ENCODE measurements around the gene ANKRD9.
A peak's percentile ranks its signal among the peaks of the same experiment; 100 is the strongest.

The ANKRD9 gene

DNA sequence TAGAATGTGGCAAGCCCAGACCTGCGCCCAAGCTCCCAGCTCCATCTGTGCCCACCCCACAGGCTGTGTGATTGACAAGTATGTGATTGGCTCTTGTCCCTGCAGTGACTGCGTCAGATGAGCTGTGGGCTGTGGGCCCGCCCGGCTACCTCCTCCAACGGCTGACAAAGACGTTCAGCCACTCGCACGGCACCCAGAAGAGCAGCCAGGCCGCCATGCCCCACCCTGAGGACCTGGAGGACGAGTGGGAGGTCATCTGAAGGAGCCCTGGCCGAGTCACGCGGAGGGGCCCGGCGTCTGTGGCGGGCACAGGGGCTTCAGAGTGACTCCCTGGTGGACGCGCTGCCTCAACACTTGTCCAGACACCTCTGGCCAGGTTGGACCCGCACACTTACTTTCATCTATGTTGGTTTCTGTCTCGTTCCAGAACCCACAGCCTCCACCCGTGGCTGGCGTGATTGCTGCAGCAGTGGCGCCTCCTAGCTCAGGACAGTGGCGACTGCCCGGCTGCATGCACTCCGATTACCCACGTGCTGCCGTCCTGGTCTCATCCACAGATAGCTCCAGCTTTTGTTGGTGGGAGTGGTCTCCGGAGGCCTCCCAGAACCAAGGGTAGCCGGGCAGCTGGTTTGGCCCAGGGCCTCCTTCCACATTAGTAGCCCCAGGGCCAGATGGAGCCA lies 11.4 kb downstream of the ANKRD9 start:
- no peak overlapping the region for H4K5ac ChIP-seq (ENCODE audit: low read length)
- H3K18ac ChIP-seq (ENCODE audit: low read length), result no peak overlapping the region
- H3K56ac ChIP-seq (ENCODE audit: low read length), result no peak overlapping the region
- H3K36me3 ChIP-seq (ENCODE audit: control insufficient read depth, insufficient read depth, low read length), result no peaks in the 10 kb centered on the region
- no CpG with 5 or more reads among the region's 30 CpGs for WGBS (ENCODE audit: extremely low coverage, insufficient coverage, low lambda C conversion rate)
- no peak overlapping the region for H3K4me2 ChIP-seq (ENCODE audit: low read length)
- no peaks in the 10 kb centered on the region for H3K79me1 ChIP-seq (ENCODE audit: low read length)
- H3K27ac ChIP-seq (ENCODE audit: low read depth, low read length), result no peak overlapping the region
- H2BK120ac ChIP-seq (ENCODE audit: low read depth, low read length), result no peak overlapping the region
- DNase-seq, result peak; percentile 49
- no peak overlapping the region for H3K4ac ChIP-seq (ENCODE audit: low read depth, low read length)
- H2AK5ac ChIP-seq (ENCODE audit: low read length), result no peak overlapping the region
- H3K79me2 ChIP-seq (ENCODE audit: control insufficient read depth, insufficient read depth, low read length), result no peaks in the 10 kb centered on the region
- H3K27me3 ChIP-seq (ENCODE audit: insufficient read depth, low read length, poor library complexity), result no peaks in the 10 kb centered on the region
- no peak overlapping the region for H4K8ac ChIP-seq (ENCODE audit: low read depth, low read length)
- H2BK5ac ChIP-seq (ENCODE audit: low read length), result no peak overlapping the region
- H3K23ac ChIP-seq (ENCODE audit: low read length), result no peak overlapping the region
- H3K4me3 ChIP-seq (ENCODE audit: low read length), result no peak overlapping the region
- no peaks in the 10 kb centered on the region for H3K4me1 ChIP-seq (ENCODE audit: control insufficient read depth, low read depth, low read length)
- H2BK15ac ChIP-seq (replicated peaks; ENCODE audit: low read depth), result no peak overlapping the region
- no peak overlapping the region for H3K9ac ChIP-seq (ENCODE audit: low read length)

- Histone ChIP-seq H2BK15ac (replicated peaks; ENCODE audit: low read depth) (no peak overlapping the region), H3K79me1 (ENCODE audit: low read length) (no peaks in the 10 kb centered on the region), H4K8ac (ENCODE audit: low read depth, low read length) (no peak overlapping the region), H3K56ac (ENCODE audit: low read length) (no peak overlapping the region), H2BK120ac (ENCODE audit: low read depth, low read length) (no peak overlapping the region), H4K5ac (ENCODE audit: low read length) (no peak overlapping the region), H3K4ac (ENCODE audit: low read depth, low read length) (no peak overlapping the region), H3K27ac (ENCODE audit: low read depth, low read length) (no peak overlapping the region), H3K27me3 (ENCODE audit: insufficient read depth, low read length, poor library complexity) (no peaks in the 10 kb centered on the region), H3K9ac (ENCODE audit: low read length) (no peak overlapping the region), H2BK5ac (ENCODE audit: low read length) (no peak overlapping the region), H2AK5ac (ENCODE audit: low read length) (no peak overlapping the region), H3K4me2 (ENCODE audit: low read length) (no peak overlapping the region), H3K18ac (ENCODE audit: low read length) (no peak overlapping the region), H3K4me3 (ENCODE audit: low read length) (no peak overlapping the region), H3K79me2 (ENCODE audit: control insufficient read depth, insufficient read depth, low read length) (no peaks in the 10 kb centered on the region), H3K23ac (ENCODE audit: low read length) (no peak overlapping the region), H3K36me3 (ENCODE audit: control insufficient read depth, insufficient read depth, low read length) (no peaks in the 10 kb centered on the region), H3K4me1 (ENCODE audit: control insufficient read depth, low read depth, low read length) (no peaks in the 10 kb centered on the region)
- no CpG with 5 or more reads among the region's 42 CpGs for WGBS (ENCODE audit: extremely low coverage, insufficient coverage, low lambda C conversion rate)
- DNase-seq, result no peak
Measured at GRCh38 chr14:102496958-102497744, 12.4 kb downstream of the ANKRD9 start.

- Histone ChIP-seq H3K56ac (ENCODE audit: low read length) (no peak overlapping the region), H3K4me3 (ENCODE audit: low read length) (no peak overlapping the region), H3K23ac (ENCODE audit: low read length) (no peak overlapping the region), H2BK120ac (ENCODE audit: low read depth, low read length) (no peak overlapping the region), H3K18ac (ENCODE audit: low read length) (no peak overlapping the region), H2BK15ac (replicated peaks; ENCODE audit: low read depth) (no peak overlapping the region), H3K27me3 (ENCODE audit: insufficient read depth, low read length, poor library complexity) (no peaks in the 10 kb centered on the region), H3K4me1 (ENCODE audit: control insufficient read depth, low read depth, low read length) (no peaks in the 10 kb centered on the region), H3K36me3 (ENCODE audit: control insufficient read depth, insufficient read depth, low read length) (no peaks in the 10 kb centered on the region), H3K4me2 (ENCODE audit: low read length) (no peak overlapping the region), H3K79me2 (ENCODE audit: control insufficient read depth, insufficient read depth, low read length) (no peaks in the 10 kb centered on the region), H4K8ac (ENCODE audit: low read depth, low read length) (no peak overlapping the region), H2AK5ac (ENCODE audit: low read length) (no peak overlapping the region), H4K5ac (ENCODE audit: low read length) (no peak overlapping the region), H3K27ac (ENCODE audit: low read depth, low read length) (no peak overlapping the region), H2BK5ac (ENCODE audit: low read length) (no peak overlapping the region), H3K79me1 (ENCODE audit: low read length) (no peaks in the 10 kb centered on the region), H3K4ac (ENCODE audit: low read depth, low read length) (no peak overlapping the region), H3K9ac (ENCODE audit: low read length) (no peak overlapping the region)
- WGBS (ENCODE audit: extremely low coverage, insufficient coverage, low lambda C conversion rate), result no CpG with 5 or more reads among the region's 11 CpGs
- DNase-seq, result no peak
Measured at GRCh38 chr14:102496331-102496691, 13.3 kb downstream of the ANKRD9 start.

DNA sequence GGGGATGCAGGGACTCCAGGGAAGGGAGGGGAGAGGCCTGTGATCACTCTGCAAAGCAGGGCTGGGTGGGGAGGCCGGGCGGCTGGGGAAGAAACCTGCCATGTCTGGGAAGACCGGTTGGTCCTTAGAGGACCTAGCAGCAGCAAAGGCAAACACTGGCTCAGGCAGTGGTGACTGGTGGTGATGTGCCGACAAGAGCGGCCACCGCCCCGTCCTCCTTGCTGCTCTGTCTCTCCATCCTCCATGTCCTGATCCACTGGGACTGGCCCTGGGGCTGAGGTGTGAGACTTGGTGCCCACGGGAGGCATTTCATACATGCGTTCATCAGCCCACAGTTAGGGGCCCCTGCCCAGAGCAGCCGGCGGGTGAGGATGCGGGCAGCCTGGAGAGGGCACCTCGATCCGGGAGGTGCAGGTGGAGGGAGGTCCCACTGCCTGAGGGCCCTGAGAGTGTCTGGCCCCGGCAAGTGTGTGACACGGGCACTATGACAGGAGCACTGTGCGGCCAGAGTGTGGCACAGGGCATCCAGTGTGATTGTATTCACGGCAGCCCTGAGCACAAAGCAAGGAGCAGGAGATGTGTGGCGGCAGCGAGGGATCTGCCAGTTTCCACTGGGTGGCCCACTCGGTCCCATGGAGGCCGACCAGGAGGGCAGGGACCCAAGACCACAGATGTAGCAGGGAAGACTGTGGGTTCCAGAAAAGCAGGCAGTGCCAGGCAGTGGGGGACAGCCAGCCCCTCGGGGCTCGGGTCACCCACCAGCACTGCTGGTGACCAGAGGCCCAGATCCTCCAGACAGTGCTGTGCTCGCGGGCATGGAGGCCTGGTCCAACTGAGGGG lies 13.9 kb downstream of the ANKRD9 start:
- DNase-seq, result no peak
- no peak overlapping the region for H3K23ac ChIP-seq (ENCODE audit: low read length)
- no peak overlapping the region for H3K9ac ChIP-seq (ENCODE audit: low read length)
- no peak overlapping the region for H2BK120ac ChIP-seq (ENCODE audit: low read depth, low read length)
- H2AK5ac ChIP-seq (ENCODE audit: low read length), result no peak overlapping the region
- no peak overlapping the region for H4K5ac ChIP-seq (ENCODE audit: low read length)
- H3K56ac ChIP-seq (ENCODE audit: low read length), result no peak overlapping the region
- H4K8ac ChIP-seq (ENCODE audit: low read depth, low read length), result no peak overlapping the region
- H3K36me3 ChIP-seq (ENCODE audit: control insufficient read depth, insufficient read depth, low read length), result no peaks in the 10 kb centered on the region
- no peaks in the 10 kb centered on the region for H3K4me1 ChIP-seq (ENCODE audit: control insufficient read depth, low read depth, low read length)
- no peak overlapping the region for H2BK15ac ChIP-seq (replicated peaks; ENCODE audit: low read depth)
- H3K18ac ChIP-seq (ENCODE audit: low read length), result no peak overlapping the region
- WGBS (ENCODE audit: extremely low coverage, insufficient coverage, low lambda C conversion rate), result no CpG with 5 or more reads among the region's 26 CpGs
- no peaks in the 10 kb centered on the region for H3K27me3 ChIP-seq (ENCODE audit: insufficient read depth, low read length, poor library complexity)
- no peak overlapping the region for H3K4ac ChIP-seq (ENCODE audit: low read depth, low read length)
- no peak overlapping the region for H2BK5ac ChIP-seq (ENCODE audit: low read length)
- no peak overlapping the region for H3K4me2 ChIP-seq (ENCODE audit: low read length)
- no peaks in the 10 kb centered on the region for H3K79me2 ChIP-seq (ENCODE audit: control insufficient read depth, insufficient read depth, low read length)
- no peak overlapping the region for H3K27ac ChIP-seq (ENCODE audit: low read depth, low read length)
- H3K79me1 ChIP-seq (ENCODE audit: low read length), result no peaks in the 10 kb centered on the region
- H3K4me3 ChIP-seq (ENCODE audit: low read length), result no peak overlapping the region

- Histone ChIP-seq H3K79me2 (ENCODE audit: control insufficient read depth, insufficient read depth, low read length) (no peaks in the 10 kb centered on the region), H3K18ac (ENCODE audit: low read length) (no peak overlapping the region), H3K36me3 (ENCODE audit: control insufficient read depth, insufficient read depth, low read length) (no peaks in the 10 kb centered on the region), H3K23ac (ENCODE audit: low read length) (no peak overlapping the region), H3K4me1 (ENCODE audit: control insufficient read depth, low read depth, low read length) (no peaks in the 10 kb centered on the region), H3K4ac (ENCODE audit: low read depth, low read length) (no peak overlapping the region), H3K27me3 (ENCODE audit: insufficient read depth, low read length, poor library complexity) (no peaks in the 10 kb centered on the region), H2AK5ac (ENCODE audit: low read length) (no peak overlapping the region), H3K9ac (ENCODE audit: low read length) (no peak overlapping the region), H2BK15ac (replicated peaks; ENCODE audit: low read depth) (no peak overlapping the region), H2BK120ac (ENCODE audit: low read depth, low read length) (no peak overlapping the region), H4K8ac (ENCODE audit: low read depth, low read length) (no peak overlapping the region), H3K4me2 (ENCODE audit: low read length) (no peak overlapping the region), H3K79me1 (ENCODE audit: low read length) (no peaks in the 10 kb centered on the region), H3K56ac (ENCODE audit: low read length) (no peak overlapping the region), H3K4me3 (ENCODE audit: low read length) (no peak overlapping the region), H2BK5ac (ENCODE audit: low read length) (no peak overlapping the region), H3K27ac (ENCODE audit: low read depth, low read length) (no peak overlapping the region), H4K5ac (ENCODE audit: low read length) (no peak overlapping the region)
- no CpG with 5 or more reads among the region's 15 CpGs for WGBS (ENCODE audit: extremely low coverage, insufficient coverage, low lambda C conversion rate)
- no peak for DNase-seq
Measured at GRCh38 chr14:102493585-102493984, 16.0 kb downstream of the ANKRD9 start.

Data from mesendoderm (in vitro differentiated cells).